IMR-90 (cell line): Measurements from ENCODE around the gene KIF3A. TPM values are rescaled to one million over a fixed set of nuclear protein-coding genes. Genes with fewer than 3 reads are reported as not detected.

Source experiments
- BHLHE40 ChIP-seq: fragments of 150-350 bp; IDR thresholded peaks from 2 replicates; pipeline ENCODE4 v1.6.1; 2016; ENCODE audit warnings: mild to moderate bottlenecking, low read depth, low read length
- CHD1 ChIP-seq: IDR thresholded peaks from 2 replicates; pipeline ENCODE4 v1.6.1; 2012; ENCODE audit warnings: low read depth, low read length, improper control_type of control experiment
- POLR2A ChIP-seq: IDR thresholded peaks from 2 replicates; pipeline ENCODE4 v1.6.1; 2012; ENCODE audit warnings: mild to moderate bottlenecking, low read depth, low read length
- RAD21 ChIP-seq: IDR thresholded peaks from 2 replicates; pipeline ENCODE4 v1.6.1; 2012; ENCODE audit warnings: low read length, improper control_type of control experiment
- RCOR1 ChIP-seq: IDR thresholded peaks from 2 replicates; pipeline ENCODE4 v1.6.1; 2012; ENCODE audit warnings: mild to moderate bottlenecking, low read length, improper control_type of control experiment; ENCODE audit not compliant: insufficient replicate concordance
- polyA plus RNA-seq, 3 experiments: library from polyadenylated mRNA; depleted of rRNA; stranded (reverse); fragments of >200 nt; gene quantifications; 2 replicates each; pipeline ENCODE4 v1.2.3, GENCODE V29; 2012; ENCODE audit warnings: low replicate concordance in 1 of 3
- total RNA-seq: library from RNA; depleted of rRNA; stranded (reverse); fragments of >200 nt; gene quantifications from 2 replicates; pipeline ENCODE4 v1.2.3, GENCODE V29; 2012

KIF3A gene
- total and polyA plus RNA-seq, 2 of the 4 experiments (the other 2 are of a cell fraction) = 4.3 to 4.5 TPM

- no peak for TF ChIP-seq RCOR1
- no peak for TF ChIP-seq POLR2A
- TF ChIP-seq CHD1 = no peak
- no peak for TF ChIP-seq RAD21
- TF ChIP-seq BHLHE40 = no peak
Measured at GRCh38 chr5:132762246-132763000, 25.1 kb upstream of the KIF3A start (continued).
